HL-60/S4 (cell line): Measurements from ENCODE around the gene SYNM.

Experiments used
- in situ Hi-C: fragments of 300-500 bp; cut with MboI; formaldehyde crosslinking; loops from 2 replicates; pipeline ENCODE4 v1.14.3; 2022; ENCODE audit warnings: low sequenced_read_pairs

Gene SYNM

GRCh38 chr15:99085413-99086326 is 19.2 kb upstream of the SYNM start:
- in situ Hi-C loops, result no loop called here

- in situ Hi-C loops, result no loop called here
Observed at GRCh38 chr15:99086327-99086667, 18.6 kb upstream of the SYNM start.

GRCh38 chr15:99087405-99087943 is 17.4 kb upstream of the SYNM start:
- in situ Hi-C loops, result no loop called here

- in situ Hi-C loops, result loop anchor here (10.0 kb wide), 1 partner anchor 125 kb away; no protein-coding TSS in a partner anchor
Observed at GRCh38 chr15:99090011-99090699, 14.7 kb upstream of the SYNM start.

GRCh38 chr15:99090938-99091337 is 13.9 kb upstream of the SYNM start:
- in situ Hi-C loops, result loop anchor here (10.0 kb wide), 1 partner anchor 124 kb away; no protein-coding TSS in a partner anchor

- in situ Hi-C loops, result loop anchor here (10.0 kb wide), 1 partner anchor 122 kb away; no protein-coding TSS in a partner anchor
Observed at GRCh38 chr15:99092554-99093172, 12.2 kb upstream of the SYNM start.

DNA sequence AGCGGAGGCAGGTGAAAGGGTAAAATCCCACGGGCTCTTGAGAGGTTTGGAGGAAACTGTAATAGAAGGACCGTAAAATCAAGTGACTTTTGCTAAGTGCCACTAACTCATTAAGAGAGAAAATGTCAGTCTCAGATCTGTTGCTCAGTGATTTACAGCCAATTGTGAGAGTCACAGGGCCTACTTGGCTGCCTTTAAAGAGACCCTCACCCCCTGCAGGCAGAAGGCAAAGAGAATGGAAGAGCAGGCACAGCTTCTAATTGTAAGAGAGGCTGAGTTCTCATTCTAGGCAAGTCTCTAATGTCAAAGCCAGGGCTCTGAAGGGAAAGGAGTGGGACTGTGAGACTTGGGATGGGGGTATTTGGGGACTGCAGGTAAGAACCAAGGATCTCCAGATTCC is 9.3 kb upstream of the SYNM start:
- in situ Hi-C loops, result loop anchor here (10.0 kb wide), 1 partner anchor 119 kb away; no protein-coding TSS in a partner anchor

- in situ Hi-C loops, result loop anchor here (10.0 kb wide), 1 partner anchor 118 kb away; no protein-coding TSS in a partner anchor
Observed at GRCh38 chr15:99096173-99096893, 8.5 kb upstream of the SYNM start.

DNA sequence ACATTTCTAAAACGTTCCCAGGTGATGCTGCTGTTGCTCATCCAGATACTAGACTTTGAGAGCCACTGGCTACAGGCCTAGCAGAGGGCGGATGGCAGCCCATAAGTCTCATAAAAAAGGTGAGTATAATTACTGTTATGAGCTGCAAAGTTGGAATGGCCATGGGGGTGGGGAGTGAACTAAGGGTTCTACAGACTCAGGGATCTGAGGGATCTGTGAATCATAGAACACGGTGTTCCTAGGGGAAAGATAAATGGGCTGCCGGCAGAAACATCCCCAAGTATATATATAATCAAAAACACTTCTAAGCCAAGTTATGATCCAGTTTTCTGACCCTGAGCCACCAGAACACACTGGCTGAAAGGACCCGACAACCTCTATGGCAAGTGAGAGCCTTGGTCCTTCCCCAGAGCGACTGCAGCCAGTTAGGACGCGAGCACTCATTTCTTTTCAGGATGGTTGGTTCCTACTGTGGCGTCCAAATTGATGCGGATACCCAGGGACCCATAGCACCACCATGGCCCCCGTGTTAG is 7.9 kb upstream of the SYNM start:
- in situ Hi-C loops, result loop anchor here (10.0 kb wide), 1 partner anchor 118 kb away; no protein-coding TSS in a partner anchor

DNA sequence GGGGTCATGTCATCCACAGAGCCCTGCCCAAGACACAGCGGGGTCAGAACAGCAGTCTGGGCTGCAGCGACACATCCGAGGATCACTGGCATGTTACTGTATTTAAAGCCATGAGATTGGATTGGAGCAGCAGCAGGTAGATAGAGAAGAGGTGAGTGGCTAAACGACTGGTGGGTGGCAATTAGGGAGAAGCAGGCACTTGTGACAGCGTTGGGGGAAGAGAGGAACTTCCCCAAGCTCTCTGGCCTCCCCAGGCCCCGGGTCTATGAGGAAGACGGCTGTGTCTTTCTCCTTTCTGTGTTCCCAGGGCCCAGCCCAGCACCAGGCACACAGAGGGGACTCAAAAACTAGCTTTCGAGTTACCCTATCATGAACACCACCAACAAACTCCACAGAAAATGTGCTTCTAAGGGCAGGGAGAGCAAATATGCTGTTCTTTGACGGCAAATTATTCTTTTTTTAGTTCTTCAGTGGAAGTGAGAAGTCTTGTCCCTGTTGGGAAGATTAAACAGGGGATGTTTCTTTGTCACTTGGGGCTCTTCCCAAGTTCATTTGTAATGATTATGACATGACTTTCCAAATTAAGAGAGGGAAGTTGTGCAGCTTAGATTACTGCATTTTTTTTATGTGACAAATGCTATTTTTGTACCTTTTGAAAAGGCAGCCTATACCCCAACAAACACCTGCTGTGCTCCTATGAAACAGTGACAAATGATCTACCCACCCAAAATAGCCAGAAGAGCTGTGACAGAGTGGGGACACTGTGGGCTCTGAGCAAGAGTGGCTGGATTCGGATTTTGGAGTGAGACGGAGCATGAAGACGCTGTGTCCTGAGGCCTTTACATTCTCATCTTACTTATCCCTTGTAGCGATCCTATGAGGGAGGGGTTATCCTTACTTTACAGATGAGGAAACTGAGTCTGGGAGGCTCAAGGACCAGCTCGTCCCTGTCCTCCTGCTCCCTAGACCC is 7.2 kb upstream of the SYNM start:
- in situ Hi-C loops, result loop anchor here (10.0 kb wide), 1 partner anchor 117 kb away; no protein-coding TSS in a partner anchor

DNA sequence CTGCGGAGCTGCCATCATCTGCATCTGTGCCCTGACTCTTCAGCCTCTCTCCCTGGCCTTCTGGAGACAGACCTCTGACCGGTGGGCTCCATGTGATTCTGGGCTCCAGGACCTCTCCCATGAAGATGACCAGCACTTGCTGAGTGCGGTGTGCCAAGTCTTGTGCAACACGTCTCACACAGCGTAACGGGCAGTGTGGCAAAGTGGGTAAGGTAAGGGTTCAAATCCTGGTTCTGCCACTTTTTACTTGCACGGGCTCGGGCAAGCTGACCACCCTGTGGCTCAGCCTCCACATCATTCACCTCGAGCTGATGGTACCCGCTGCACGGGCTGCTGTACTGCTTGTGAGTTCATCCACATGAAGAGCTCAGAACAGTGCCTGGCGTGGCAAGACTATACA is 6.5 kb upstream of the SYNM start:
- in situ Hi-C loops, result loop anchor here (10.0 kb wide), 1 partner anchor 116 kb away; no protein-coding TSS in a partner anchor

DNA sequence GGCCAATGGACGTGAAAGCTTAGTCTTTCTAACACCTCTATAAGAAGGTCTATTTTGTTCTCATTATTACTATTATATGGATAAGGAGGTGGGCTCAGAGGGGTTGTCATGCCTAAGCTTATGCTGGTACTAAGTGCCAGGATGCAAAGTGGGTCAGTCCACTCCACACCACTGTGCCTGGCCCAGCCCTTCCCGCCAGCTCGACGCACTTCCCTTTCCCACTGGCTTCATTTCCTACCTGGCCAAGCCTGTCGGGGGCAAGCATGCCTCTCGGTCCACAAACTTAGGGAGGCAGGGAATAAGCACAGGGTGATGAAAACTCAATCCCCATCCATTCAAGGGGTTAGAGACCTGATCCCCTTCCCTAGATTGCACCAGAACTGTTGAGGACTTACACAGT is 5.9 kb upstream of the SYNM start:
- in situ Hi-C loops, result loop anchor here (10.0 kb wide), 1 partner anchor 116 kb away; no protein-coding TSS in a partner anchor

GRCh38 chr15:99099661-99100060 is 5.2 kb upstream of the SYNM start:
- in situ Hi-C loops, result loop anchor here (10.0 kb wide), 1 partner anchor 115 kb away; no protein-coding TSS in a partner anchor

GRCh38 chr15:99100245-99101173 is 4.4 kb upstream of the SYNM start:
- in situ Hi-C loops, result no loop called here

- in situ Hi-C loops, result no loop called here
Observed at GRCh38 chr15:99101501-99101900, 3.4 kb upstream of the SYNM start.

DNA sequence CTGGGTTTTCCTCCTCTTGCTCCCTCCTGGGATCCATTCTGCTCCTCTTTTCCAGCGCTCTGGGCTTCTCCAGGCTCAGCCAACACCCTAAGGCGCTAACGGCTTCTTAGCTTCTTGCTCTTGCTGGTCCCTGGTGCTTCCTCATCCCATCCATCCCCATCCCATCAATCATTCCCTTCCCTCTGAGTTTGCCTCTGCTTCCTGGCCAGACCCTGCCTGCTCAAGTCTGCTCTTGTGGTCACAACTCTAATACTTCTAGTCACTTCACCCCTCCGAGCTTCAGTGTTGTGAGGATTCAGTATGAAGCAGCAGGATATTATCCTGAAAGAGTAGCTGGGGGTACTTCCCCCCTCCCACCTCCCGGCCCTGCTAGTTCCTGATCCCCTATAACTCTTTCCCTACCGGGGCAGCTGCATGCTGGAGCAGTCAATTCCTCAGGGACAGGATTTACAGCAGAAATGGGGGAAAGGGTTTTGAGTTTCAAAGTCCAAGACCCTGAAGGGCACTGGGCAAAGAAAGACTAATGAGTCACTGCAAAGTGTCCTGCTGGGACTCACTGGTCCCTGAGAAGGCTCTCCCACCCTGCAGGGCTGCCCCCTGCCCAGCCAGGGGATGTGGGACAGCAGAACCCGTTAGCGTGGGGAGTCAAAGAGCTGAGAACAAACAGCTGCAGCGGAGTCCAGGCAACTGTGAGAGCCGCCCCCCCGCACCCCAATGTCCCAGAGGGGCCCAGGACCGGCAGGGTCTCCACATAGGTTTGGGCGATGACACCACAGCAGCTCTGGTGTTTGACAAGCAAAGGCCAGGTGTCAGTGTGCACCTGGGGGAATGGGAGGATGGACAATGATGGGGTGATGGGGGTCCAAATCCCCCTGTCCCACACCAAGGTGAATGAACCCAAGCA is 2.3 kb upstream of the SYNM start:
- in situ Hi-C loops, result no loop called here

DNA sequence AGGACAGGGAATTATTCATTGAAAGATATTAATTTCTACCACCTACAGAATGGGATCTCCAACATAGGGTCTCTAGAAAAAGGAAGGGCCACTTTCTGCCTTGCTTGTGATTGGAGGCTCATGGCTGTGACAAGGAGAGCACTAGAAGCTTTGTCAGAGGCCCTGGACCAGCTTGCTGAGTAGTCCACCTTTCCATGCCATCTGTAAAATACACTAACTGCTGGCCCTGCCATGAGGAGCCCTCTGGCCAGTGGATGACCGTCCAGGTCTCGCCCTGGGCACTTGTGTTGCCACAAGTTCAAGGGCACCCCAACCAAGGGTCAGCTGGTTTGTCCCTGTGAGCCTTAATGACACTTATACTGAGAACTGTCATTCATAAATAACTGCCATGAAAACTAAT is 1.6 kb upstream of the SYNM start:
- in situ Hi-C loops, result no loop called here
